Mucosa of descending colon (tissue), 3 donors: ENCODE data around the gene HES6. TPM values are rescaled to one million over a fixed set of nuclear protein-coding genes. Genes with fewer than 3 reads are reported as not detected.
A peak's percentile ranks its signal among the peaks of the same experiment; 100 is the strongest.

Source experiments
- ATAC-seq: fragments of 200-7000 bp; cut with Tn5 transposase; one replicate; pipeline ENCODE4 v1.9.1; 2020; ENCODE audit warnings: mild to moderate bottlenecking, moderate library complexity
- DNase-seq, 3 donors: peaks; one replicate each; pipeline ENCODE4 v3.0.0-alpha.2; 2020
- H3K36me3 ChIP-seq: fragments of 200-600 bp; one replicate; pipeline ENCODE4 v1.8.0; 2021; ENCODE audit warnings: low read depth, mild to moderate bottlenecking
- H3K4me1 ChIP-seq: fragments of 200-600 bp; one replicate; pipeline ENCODE4 v1.8.0; 2021; ENCODE audit warnings: low read depth, mild to moderate bottlenecking
- H3K4me3 ChIP-seq: fragments of 200-600 bp; one replicate; pipeline ENCODE4 v1.8.0; 2021; ENCODE audit warnings: mild to moderate bottlenecking
- H3K9me3 ChIP-seq: fragments of 200-600 bp; one replicate; pipeline ENCODE4 v1.8.0; 2021; ENCODE audit warnings: mild to moderate bottlenecking
- intact Hi-C, 2 donors: fragments of 100-400 bp; cut with DNase I in 1 of 2; cut with micrococcal nuclease in 1 of 2; formaldehyde crosslinking; loops; one replicate each; pipeline versions ENCODE4 v1.11.0 to v1.11.1; 2022; cut with DNase I, micrococcal nuclease
- total RNA-seq, 3 donors: library from RNA; stranded (reverse); fragmentation: NEBNext Ultra II Directional in 2 of 3; extraction: Animal tissue kit (Norgen Biotek cat#: 25700) in 2 of 3; gene quantifications; one replicate each; pipeline versions ENCODE4 v1.2.1 to v1.2.4, GENCODE V29; 2021 to 2023
- TF ChIP-seq, protein P1 (sequence below): fragments of 200-600 bp; IDR thresholded peaks from one replicate; pipeline ENCODE4 v1.8.0; 2022; ENCODE audit warnings: antibody characterized with exemption, mild to moderate bottlenecking
- donor health status: DM: no; HTN: no; CAD: no; lungs with moderate emphysema.
- donor health status: DM: no; HTN: no; CAD: no.
- donor health status: DM: no; HTN: yes; CAD: no.

Gene HES6
- total RNA-seq, 3 donors from 2014 or later = 21.9 to 63.5 (median 25.7) TPM

GRCh38 chr2:238255151-238255551, 15.3 kb upstream of the HES6 start:
- Histone ChIP-seq H3K4me1 (no peaks in the 10 kb centered on the region), H3K9me3 (no peaks in the 10 kb centered on the region), H3K4me3 (no peak overlapping the region), H3K36me3 (peaks cover 14% of the 10 kb centered on the region)
- TF ChIP-seq, protein P1, sequence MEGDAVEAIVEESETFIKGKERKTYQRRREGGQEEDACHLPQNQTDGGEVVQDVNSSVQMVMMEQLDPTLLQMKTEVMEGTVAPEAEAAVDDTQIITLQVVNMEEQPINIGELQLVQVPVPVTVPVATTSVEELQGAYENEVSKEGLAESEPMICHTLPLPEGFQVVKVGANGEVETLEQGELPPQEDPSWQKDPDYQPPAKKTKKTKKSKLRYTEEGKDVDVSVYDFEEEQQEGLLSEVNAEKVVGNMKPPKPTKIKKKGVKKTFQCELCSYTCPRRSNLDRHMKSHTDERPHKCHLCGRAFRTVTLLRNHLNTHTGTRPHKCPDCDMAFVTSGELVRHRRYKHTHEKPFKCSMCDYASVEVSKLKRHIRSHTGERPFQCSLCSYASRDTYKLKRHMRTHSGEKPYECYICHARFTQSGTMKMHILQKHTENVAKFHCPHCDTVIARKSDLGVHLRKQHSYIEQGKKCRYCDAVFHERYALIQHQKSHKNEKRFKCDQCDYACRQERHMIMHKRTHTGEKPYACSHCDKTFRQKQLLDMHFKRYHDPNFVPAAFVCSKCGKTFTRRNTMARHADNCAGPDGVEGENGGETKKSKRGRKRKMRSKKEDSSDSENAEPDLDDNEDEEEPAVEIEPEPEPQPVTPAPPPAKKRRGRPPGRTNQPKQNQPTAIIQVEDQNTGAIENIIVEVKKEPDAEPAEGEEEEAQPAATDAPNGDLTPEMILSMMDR = no peak
- DNase-seq = peak in 1 of 3 donors; percentile 18
- intact Hi-C loops = loop anchor here (10.0 kb wide), 2 partner anchors 80 to 400 kb away; partner anchors contain the start of gene RAMP1 (in 1 of the 2)
- no peak for ATAC-seq

- H3K36me3 ChIP-seq = peaks cover 14% of the 10 kb centered on the region
- H3K9me3 ChIP-seq = no peaks in the 10 kb centered on the region
- TF ChIP-seq, protein P1 = no peak
- no peak overlapping the region for H3K4me3 ChIP-seq
- DNase-seq = peak in 1 of 3 donors; percentile 17
- intact Hi-C loops = loop anchor here (10.0 kb wide), 2 partner anchors 81 to 399 kb away; partner anchors contain the start of gene RAMP1 (in 1 of the 2)
- ATAC-seq = no peak
- no peaks in the 10 kb centered on the region for H3K4me1 ChIP-seq
Measured at GRCh38 chr2:238254095-238254723, 14.4 kb upstream of the HES6 start.

DNA sequence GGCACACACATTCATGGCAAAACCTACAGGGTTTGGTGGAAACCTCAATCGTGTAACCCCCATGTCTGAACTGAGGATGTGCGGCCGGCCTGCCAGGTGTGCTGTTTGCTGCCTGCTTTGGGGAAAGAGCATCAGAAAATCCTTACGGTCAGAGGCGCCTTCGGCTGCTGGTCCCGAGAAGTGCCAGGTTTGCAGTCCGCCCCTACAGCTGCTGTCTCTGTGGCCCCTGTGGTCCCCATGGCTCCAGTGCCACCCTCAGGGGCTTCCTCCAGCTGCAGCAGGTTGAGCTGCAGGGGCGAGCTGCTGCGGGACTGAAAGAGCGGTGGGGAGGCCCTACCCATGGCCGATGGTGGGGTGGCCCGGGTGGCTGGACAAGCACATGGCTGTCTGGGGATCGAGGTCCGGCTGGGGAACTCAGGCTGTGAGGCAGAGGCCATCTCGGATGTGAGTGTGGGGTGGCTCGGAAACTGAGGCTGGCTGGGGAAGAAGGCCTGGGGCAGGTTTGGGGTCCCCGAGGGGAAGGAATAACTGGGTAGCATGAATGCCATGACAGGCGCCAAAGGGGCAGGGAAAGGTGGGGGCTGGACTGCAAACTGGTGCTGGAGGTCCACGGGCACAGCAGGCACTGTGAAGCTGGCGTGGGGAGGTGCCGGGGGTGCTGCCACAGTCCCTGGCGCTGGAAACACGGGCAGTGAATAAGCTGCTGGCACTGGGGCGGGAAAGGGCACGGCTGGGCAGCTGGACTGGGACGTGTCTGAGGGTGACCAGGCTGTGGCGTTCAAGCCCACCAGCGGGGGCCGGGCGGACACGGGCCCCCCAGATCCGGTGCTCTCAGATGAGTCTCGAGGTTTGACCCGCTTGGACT, 13.2 kb upstream of the HES6 start:
- H3K36me3 ChIP-seq = peaks cover 14% of the 10 kb centered on the region
- no peak overlapping the region for H3K4me3 ChIP-seq
- ATAC-seq (no peak), DNase-seq (peak in 2 of 3 donors; percentile 27 to 50)
- H3K9me3 ChIP-seq = no peaks in the 10 kb centered on the region
- intact Hi-C loops = loop anchor here (10.0 kb wide), 2 partner anchors 82 to 398 kb away; partner anchors contain the start of gene RAMP1 (in 1 of the 2)
- H3K4me1 ChIP-seq = no peaks in the 10 kb centered on the region
- TF ChIP-seq, protein P1 = no peak

- intact Hi-C loops = loop anchor here (10.0 kb wide), 2 partner anchors 83 to 397 kb away; partner anchors contain the start of gene RAMP1 (in 1 of the 2)
- DNase-seq (peak in 1 of 3 donors; percentile 8), ATAC-seq (no peak)
- H3K36me3 ChIP-seq = peaks cover 19% of the 10 kb centered on the region
- no peaks in the 10 kb centered on the region for H3K4me1 ChIP-seq
- H3K9me3 ChIP-seq = no peaks in the 10 kb centered on the region
- H3K4me3 ChIP-seq = no peak overlapping the region
- TF ChIP-seq, protein P1 = no peak
Measured at GRCh38 chr2:238251986-238252385, 12.1 kb upstream of the HES6 start.

DNA sequence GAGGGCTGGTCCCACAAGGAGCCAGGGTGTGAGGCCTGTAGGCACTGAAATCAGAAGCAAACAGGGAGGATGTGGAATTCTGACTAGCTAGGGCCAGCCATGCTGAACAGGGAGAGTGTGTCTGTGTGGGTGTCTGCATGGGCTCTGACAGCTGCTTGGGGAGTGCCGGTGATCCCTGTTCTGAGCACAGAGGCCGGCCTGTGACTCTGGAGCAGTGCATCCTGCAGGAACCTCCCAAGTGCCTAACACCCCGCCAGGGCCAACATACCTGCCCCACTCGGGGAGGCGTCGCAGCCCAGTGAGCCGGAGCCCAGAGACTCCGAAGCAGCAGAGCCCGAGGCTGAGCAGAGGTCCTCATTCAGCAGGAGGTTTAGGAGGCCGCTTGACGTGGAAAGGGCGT, 11.5 kb upstream of the HES6 start:
- no peaks in the 10 kb centered on the region for H3K9me3 ChIP-seq
- no peaks in the 10 kb centered on the region for H3K4me1 ChIP-seq
- TF ChIP-seq, protein P1 = no peak
- no peak overlapping the region for H3K4me3 ChIP-seq
- intact Hi-C loops = loop anchor here (10.0 kb wide), 2 partner anchors 83 to 397 kb away; partner anchors contain the start of gene RAMP1 (in 1 of the 2)
- peaks cover 19% of the 10 kb centered on the region for H3K36me3 ChIP-seq
- DNase-seq (peak in 2 of 3 donors; percentile 25 to 33), ATAC-seq (no peak)
